HG02642 (cell line): ENCODE measurements around the gene OSBPL10.

Source experiments
- ATAC-seq: cut with Tn5 transposase; IDR thresholded peaks from one replicate; pipeline ENCODE4 v1.9.1; 2021; ENCODE audit warnings: mild to moderate bottlenecking; ENCODE audit not compliant: unreplicated experiment, poor library complexity

Gene OSBPL10

GRCh38 chr3:31654998-31655397 lies 326.1 kb downstream of the OSBPL10 start:
- ATAC-seq: no peak

GRCh38 chr3:31653464-31653863 lies 327.6 kb downstream of the OSBPL10 start:
- no peak for ATAC-seq

- ATAC-seq: no peak
These were observed 328.8 kb downstream of the OSBPL10 start for GRCh38 chr3:31652296-31652695.

- no peak for ATAC-seq
These were observed 332.6 kb downstream of the OSBPL10 start for GRCh38 chr3:31648286-31648968.

- no peak for ATAC-seq
These were observed 335.8 kb downstream of the OSBPL10 start for GRCh38 chr3:31645256-31645655.

- no peak for ATAC-seq
These were observed 341.2 kb downstream of the OSBPL10 start for GRCh38 chr3:31639828-31640227.

GRCh38 chr3:31636694-31637442 lies 344.2 kb downstream of the OSBPL10 start:
- no peak for ATAC-seq

- no peak for ATAC-seq
These were observed 345.0 kb downstream of the OSBPL10 start for GRCh38 chr3:31636049-31636448.

- no peak for ATAC-seq
These were observed 345.5 kb downstream of the OSBPL10 start for GRCh38 chr3:31635545-31635944.

- no peak for ATAC-seq
These were observed 346.6 kb downstream of the OSBPL10 start for GRCh38 chr3:31634476-31634875.

- ATAC-seq: no peak
These were observed 352.0 kb downstream of the OSBPL10 start for GRCh38 chr3:31629054-31629453.

GRCh38 chr3:31625358-31625757 lies 355.7 kb downstream of the OSBPL10 start:
- ATAC-seq: no peak

- ATAC-seq: peak; percentile 57
These were observed 356.9 kb downstream of the OSBPL10 start for GRCh38 chr3:31624083-31624709.

- peak; percentile 60 for ATAC-seq
These were observed 358.3 kb downstream of the OSBPL10 start for GRCh38 chr3:31622636-31623288.

- no peak for ATAC-seq
These were observed 359.7 kb downstream of the OSBPL10 start for GRCh38 chr3:31621314-31621713.

- peak; percentile 41 for ATAC-seq
These were observed 360.4 kb downstream of the OSBPL10 start for GRCh38 chr3:31620656-31621055.

GRCh38 chr3:31616711-31617110 lies 364.4 kb downstream of the OSBPL10 start:
- ATAC-seq: no peak

- ATAC-seq: no peak
These were observed 365.8 kb downstream of the OSBPL10 start for GRCh38 chr3:31615071-31615875.

- ATAC-seq: no peak
These were observed 366.7 kb downstream of the OSBPL10 start for GRCh38 chr3:31614162-31614921.
